NCI-H2196 (cell line): ENCODE results near the gene PDE11A.
"Not testable (repeated sequence)": the region's sequence is repeated elsewhere in the genome, so short reads cannot be mapped to it uniquely, and the experiment has no call there.

ENCODE experiments used
- DNase-seq: peaks from one replicate; lab custom pipeline; 2025; ENCODE audit not compliant: unreplicated experiment; lab: John Stamatoyannopoulos, UW

The PDE11A gene

DNA sequence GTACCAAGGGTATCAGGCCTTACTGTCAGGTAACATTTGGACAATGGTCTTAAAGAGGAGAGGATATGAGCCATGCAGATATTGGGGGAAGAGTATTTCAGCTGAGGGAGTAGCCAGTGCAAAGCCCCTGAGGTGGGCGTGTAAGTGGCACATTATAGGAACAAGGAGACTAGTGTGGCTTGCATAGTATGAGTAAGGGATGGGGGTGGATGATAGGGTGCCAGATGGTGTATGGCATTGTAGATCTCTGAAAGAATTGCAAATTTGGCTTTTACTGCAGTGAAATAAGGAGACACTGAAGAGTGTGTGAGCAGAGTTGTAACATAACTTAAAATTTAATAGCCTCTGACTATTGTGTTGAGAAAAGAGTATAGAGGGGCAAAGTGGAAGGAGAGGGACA, 244.0 kb downstream of the PDE11A start:
- no peak for DNase-seq

DNA sequence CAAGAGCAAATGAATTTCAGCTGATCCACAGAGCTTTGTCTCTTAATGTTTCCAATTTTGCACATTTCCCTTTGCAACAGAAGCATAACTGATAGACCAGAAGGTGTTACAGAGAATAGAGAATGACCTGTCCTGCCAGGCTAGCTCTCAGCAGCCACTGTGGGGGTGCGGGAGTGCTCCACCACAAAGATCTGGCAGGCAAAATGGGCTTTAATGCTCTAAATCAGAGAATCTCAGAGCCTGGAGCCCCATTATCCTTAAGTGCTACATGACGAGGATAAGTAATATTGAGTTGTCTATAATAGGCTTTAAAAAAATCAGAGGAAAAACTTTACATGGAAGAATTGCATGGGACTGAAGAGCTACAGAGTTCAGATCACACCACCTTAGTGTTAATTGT, 245.7 kb downstream of the PDE11A start:
- no peak for DNase-seq

DNA sequence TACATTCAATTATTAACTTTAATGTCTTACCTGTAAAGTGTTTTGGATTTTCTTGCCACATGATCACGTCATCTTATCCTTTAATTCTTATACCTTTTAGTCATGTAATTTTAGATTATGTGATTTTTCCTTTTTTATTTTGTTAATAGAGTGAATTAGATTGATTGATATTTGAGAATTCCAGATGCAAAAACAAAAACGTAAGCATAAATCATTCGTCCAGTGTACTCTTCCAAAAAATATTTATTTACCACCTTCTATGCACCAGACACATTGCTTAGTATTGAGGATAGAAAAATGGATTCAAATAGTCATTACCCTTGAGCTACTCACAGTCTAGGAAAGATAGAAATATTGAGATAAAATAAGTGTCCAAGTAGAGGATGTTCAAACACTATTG, 249.6 kb downstream of the PDE11A start:
- no peak for DNase-seq

DNA sequence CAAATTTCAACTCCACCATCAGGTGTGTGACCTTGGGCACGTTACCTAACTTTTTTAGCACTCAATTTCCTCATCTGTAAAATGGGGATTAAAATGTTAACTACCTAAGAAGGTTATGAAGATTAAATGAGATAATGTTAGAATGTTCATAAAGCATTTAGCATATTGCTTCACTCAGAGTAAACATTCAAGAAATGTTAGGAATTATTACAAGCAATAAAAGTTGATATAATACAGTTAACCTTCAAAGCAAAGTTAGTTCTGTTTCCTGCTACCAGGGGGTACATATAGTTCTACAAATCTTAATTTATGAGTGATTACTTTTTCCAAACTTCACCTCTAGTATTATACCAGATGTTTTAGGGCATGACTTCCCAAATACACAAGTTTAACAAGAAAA, 254.2 kb downstream of the PDE11A start:
- no peak for DNase-seq

DNA sequence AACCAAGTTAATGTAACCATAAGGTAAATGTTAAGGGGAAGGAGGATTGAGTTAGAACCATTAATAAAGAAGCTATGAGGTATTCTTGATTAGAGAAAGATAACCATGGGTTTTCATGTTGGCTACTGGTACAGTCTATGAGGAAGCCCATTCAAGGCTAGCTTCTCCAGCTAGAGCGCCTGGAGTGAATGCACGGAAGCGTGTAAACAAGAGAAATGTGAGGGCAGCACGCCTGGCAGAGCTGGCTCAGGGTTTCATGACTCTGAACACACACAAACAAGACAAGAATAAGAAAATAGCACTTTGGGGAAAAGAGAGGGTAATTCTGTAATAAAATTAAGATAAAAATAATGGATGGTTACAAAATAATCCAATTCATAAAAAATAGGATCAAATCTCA, 255.3 kb downstream of the PDE11A start:
- no peak for DNase-seq

DNA sequence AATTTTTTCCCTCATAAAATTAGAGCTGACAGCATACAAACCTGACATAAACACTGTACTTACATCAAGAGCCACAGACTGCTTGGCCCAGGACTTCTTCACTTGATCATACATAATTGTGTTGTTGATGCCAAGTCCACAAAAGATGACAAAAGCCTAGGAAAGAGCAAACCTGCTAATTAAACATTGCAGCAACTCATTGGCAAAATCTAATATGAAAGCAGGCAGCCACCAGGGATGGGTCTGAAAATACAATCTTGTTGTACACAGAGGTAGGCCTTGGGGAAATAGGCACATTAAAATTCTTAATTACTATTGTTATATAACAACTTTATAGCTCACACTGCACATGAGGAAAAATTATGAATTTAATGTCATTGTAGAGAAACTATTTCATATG, 255.8 kb downstream of the PDE11A start:
- DNase-seq, result no peak

DNA sequence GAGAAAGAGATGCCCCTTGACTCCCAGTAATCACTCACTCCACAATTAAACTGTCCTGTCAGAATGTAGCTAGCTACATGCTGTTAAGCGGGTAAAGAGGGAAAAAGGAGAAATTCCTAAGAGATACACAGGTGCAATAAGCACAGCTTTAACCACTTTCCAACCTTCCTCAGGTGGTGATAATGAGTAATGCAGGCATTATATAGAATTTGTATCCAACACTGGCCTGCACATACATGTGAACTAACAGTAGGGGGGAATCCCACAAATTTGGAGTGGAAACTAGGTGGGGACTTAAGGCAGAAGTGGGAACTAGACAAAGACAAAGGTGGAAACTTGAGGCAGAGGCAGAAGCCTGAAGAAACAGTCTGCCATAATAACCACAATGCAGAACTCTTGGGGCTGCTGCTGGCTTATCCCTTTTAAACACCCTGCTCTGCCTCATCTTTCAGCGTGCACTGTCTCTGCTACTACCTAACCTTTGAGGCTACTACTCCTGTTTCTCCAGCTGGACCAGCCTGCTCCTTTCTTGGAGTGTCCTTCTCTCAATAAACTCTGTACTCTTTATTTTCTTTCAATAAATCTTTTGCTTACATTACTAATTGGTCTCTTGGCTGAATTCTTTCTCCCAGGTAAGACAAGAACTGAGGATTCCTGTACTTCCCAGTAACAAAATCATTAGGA, 259.7 kb downstream of the PDE11A start:
- DNase-seq, result no peak

DNA sequence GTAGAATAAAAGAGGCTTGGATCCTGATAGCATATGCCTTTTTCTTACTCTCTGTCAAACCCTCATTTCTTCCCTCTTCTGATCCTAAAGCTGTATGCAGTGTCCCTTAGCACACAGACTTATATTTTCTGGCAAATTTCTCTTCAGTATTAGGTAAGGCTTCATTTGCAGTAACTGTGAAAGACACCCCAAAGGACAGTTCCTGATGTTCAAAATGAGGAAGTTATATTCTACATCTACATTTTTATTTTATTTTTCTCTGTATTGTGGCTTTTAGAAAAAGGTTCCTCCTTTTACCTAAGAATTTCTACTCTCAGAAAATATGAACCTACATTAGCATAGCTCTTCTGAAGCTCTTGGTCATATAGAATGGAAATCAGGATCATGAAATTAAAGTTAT, 261.7 kb downstream of the PDE11A start:
- DNase-seq, result no peak

DNA sequence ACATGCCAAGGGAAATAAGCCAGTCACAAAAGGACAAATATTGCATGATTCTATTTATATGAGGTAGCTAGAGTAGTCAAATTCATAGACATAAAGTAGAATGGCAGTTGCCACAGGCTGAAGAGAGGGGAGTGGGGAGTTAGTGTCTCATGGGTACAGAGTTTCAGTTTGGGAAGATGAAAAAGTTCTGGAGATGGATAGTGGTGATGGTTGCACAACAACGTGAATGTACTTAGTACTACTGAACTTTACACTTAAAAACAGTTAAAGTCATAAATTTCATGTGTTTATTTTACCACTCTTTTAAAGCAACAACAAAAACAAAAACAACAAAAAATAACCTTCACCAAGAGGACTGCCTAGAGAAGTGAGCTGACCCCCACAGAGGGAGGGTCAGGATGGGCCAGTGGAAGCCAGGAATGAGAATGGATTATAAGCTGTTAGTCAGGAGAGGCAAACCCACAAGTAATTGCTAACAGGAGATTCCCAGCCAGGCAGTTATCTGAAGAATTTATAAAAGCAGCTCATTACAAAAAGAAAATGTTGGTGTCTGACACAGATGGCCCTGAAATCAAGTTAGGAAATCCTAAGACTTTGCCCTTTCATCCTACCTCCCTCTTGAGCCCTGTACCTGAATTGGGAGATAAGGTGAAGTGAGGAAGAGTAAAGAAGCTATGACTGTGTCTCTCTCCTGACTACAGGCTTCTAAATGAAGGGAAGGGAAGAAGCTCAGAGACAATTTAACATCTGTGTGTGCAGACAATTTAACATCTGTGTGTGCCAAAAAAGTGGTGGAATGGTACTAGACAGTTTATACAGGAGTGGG, 263.4 kb downstream of the PDE11A start:
- DNase-seq, result no peak

DNA sequence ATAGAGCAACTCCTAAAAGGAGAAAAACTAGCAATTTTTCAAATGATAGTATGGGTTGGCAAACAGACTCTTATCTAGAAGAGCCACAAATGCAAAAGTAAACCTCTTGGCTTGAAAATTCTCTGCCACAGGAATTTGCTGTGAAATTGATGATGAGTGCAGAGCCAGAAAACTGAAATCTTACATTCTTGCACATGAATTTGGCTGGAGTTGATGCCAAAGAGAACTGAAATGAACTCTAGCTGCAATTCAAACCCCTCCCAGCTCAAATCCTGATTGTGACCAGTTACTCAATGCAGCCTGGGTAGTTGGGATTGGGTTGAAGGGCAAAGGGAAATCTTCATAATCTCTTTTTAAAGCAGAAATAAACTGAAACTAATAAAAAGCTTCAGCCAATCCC, 266.6 kb downstream of the PDE11A start:
- no peak for DNase-seq

DNA sequence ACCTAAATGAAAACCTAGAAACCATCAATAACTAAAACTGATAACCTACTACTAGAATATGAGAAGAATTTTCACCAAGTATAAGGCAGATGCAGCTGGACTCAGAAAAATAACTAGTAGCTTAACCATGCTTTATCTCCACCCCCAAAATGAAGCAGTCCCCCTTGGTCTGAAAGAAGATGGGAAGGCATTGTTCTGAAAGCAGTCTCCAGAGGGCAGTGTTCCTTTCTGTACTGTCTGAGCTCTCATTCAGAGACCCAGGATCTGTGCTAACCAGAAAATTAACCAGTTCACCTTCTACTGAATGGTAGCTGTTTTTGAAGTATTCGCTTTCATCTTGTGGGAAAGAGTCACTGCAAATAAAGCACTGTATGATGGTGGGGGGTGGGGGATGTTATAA, 273.0 kb downstream of the PDE11A start:
- DNase-seq, result peak; percentile 27

DNA sequence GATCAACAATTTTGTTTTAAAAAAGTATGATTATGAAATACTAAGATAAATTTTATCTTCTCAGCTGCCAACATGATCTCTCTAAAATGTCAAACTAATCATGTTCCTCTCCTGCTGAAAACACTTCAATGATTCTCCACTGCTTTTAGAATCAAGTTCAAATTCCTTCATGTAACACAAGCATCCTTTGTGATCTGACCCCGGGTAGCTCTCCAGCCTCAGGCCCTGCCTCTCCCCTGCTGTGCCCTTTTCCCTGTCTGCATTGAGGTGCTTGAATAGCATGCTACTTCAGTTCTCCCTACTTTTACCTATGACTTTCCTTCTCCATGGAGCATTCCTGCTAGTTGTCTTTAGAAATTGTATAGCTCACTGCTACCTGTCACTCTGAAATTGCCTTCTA, 274.8 kb downstream of the PDE11A start:
- DNase-seq, result no peak

DNA sequence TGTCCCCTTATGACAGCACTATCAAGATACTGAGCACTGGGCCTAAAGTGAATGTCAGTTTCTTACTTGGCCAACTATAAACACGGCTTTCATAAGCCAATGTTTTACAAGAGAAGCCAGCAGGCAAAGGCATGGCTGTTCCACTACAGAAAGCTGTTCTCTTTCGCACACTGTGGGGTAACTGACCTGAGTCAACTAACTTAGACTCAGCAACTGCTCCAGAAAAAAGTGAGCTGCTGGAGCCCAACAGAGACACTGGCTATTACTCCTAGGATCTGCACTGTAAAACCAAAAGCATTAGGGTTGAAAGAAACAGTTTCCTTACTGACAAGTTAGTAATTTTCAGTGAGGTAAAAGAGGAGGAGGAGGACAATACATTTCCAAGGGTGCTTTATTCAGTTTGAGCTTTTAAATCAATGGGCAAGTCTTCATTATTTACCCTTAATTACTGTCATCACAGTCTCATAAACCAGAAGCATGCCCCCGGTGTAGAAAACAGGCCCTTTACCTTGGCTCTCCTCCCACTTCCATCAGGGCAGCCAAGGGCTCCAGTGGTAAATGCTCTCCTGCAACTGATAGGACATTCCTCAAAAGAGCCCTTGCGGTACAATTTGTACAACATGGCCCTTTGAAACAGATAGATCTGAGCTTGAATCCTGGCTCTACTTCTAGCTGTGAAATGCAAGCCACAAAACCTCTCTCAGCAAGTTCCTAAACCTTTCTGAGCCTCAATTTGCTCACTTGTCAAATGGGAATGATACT, 275.7 kb downstream of the PDE11A start:
- no peak for DNase-seq

DNA sequence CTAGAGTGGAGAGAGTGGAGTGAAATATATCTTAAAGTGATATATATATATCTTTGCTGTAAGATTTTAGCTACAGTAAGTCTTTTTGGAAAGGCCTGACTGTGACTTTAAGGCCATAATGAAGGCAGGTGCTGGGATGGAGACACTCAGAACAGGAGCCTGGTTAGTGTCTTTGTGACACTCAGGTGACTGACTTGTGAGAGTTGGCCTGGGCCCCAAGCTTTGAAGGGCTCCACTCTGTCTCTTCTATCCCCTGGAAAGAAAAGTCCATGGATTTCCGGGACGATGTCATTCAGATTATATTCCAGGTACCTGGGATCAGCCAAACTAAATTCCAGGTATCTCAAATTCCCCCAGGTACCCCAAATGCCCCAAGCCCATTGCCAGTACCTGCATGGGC, 276.6 kb downstream of the PDE11A start:
- no peak for DNase-seq

DNA sequence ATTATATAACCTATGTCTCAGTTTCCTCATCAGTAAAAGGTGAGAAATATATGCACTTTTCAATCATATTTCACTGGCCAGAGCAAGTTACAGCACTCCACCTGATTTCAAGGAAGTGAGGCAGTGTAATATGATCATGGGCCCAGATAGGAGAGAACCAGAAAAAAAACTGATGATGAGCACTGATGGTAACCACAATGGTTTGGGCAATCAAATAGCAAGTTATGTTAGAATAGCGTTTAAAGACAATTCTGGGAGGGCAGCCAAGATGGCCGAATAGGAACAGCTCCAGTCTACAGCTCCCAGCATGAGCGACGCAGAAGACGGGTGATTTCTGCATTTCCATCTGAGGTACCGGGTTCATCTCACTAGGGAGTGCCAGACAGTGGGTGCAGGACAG, 287.4 kb downstream of the PDE11A start:
- not testable (repeated sequence) for DNase-seq

DNA sequence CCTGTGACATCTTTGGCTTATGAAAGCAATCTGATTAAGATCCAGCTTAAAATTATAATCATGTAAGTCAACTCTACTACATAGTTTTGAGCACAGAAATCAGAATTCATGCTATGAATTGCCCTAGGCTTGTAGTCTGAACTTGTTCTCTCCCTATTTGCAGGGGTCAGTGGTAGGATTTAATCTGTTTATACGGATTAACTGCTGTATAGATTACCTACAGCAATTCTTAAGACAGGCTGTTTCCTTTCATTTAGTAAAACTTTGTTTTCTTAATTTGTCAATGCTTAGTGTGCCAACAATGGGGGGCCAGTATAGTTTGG, 287.9 kb downstream of the PDE11A start:
- DNase-seq, result no peak

DNA sequence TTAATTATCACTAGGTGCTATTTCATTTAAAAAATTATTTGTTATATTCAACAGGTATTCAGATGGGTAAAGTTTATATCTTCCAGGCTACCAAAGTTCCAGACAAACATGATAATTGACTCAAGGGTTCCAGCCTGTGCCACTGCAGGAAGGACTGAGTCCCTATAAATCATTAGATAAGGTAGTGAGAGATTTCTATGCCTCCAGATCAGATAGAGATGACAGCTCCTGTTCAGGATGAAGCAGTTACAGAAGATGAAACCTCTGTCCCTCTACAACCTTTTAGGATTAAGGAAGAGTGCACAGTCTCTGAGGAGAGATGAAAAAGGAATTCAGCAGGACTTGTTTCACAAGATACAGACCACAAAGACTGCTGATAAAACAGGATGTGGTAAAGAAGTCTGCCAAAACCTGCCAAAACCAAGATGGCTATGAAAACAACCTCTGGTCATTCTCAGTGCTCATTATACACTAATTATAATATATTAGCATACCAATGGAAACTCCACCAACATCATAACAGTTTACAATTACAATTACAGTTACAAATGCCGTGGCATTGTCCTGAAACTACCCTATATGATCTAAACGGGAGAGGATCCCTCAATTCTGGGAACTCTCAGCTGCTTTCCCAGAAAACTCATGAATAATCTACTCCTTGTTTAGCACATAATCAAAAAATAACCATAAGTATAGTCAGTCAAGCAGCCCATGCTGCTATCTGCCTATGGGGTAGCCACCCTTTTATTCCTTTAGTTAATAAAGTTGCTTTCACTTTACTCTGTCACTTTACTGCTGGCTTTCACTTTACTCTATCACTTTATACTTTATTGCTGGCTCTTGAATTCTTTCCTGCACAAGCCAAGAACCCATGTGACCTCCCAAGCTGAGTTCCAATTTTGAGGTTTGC, 288.5 kb downstream of the PDE11A start:
- peak; percentile 31 for DNase-seq

DNA sequence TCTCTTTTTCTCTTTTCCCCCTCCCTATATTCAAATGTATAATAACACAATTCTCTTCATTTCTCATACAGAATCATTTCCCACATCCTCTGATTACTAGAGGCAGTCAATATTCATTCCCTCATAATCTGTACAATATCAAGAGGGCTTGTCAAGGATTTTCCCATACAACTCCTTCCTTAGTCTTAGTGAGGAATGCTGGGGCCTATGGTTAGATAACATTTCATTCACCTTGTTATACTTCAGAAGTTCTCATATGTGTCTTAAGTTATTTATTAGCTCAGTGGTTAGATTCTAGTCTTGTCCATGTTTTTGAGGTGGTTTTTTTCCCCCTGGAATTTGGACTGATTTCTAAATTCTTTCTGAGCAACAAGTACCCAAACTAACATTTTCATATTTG, 289.5 kb downstream of the PDE11A start:
- no peak for DNase-seq

DNA sequence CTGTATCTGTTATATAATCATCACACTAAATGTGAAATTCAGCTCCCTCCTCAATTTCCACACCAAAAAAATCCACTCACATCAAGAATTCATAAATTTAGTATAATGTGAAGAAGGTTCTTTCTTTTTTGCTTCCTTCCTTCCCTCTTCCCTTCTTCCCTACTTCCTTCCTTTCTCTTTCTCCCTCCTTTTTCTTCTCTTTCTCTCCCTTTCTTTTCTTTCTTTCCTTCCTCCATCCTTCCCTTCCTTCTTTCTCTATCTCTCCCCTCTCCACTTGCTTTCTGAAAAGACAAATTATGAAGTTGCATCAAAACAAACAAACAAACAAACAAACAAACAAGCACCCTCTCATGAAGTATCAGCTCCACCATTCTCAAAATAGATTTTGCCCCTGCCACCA, 290.0 kb downstream of the PDE11A start:
- DNase-seq, result no peak

DNA sequence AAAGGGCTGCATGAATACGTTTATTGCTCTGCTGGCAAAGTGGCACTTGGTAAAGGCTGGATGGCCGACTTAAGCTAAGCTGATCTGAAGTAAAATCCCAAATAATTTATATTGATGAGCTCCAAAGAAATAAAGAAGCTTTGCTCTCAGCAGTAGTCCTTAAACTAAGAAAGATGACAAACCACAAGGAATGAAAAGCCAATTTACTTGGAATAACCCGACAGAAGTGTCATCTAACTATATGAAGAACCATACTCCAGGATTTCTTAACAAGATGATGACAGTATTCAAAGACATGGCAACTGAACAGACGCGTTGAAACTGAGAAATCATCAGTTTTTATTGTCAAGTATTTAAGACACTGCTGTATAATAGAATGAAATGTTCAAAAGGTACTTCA, 294.1 kb downstream of the PDE11A start:
- no peak for DNase-seq

DNA sequence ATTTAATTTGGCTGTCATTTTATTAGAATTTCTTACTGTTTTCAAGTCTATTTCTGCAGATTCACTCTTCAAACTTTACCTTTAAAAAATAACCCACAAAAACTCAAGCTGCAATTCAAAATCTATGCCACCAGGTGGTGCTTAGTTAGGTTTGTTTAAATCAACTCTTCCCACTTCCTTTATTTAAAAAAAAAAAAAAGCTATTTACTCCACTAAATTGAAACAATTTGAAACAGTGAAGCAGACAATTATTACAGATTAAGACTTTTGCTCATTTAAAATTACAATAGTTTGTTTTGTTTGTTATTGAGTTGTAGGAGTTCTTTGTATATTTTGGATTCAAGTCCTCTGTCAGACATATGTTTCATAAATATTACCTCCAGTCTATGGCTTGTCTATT, 300.0 kb downstream of the PDE11A start:
- peak; percentile 13 for DNase-seq
